GM12865 (cell line): ENCODE measurements around the gene SLC49A4.

Experiments used
- DNase-seq: peaks from one replicate; pipeline ENCODE4 v3.0.0; 2010; ENCODE audit warnings: low read depth
- H3K4me3 ChIP-seq: 2 replicates; pipeline ENCODE4 v1.5.1; 2011; ENCODE audit warnings: mild to moderate bottlenecking, low read depth, low read length, control low read depth
- TF ChIP-seq, protein P1 (sequence below): IDR thresholded peaks from 2 replicates; pipeline ENCODE4 v1.5.1; 2011; ENCODE audit warnings: low read length, control low read depth, low read depth, inconsistent platforms; ENCODE audit not compliant: insufficient read depth; ENCODE audit errors: missing control alignments

Gene SLC49A4

DNA sequence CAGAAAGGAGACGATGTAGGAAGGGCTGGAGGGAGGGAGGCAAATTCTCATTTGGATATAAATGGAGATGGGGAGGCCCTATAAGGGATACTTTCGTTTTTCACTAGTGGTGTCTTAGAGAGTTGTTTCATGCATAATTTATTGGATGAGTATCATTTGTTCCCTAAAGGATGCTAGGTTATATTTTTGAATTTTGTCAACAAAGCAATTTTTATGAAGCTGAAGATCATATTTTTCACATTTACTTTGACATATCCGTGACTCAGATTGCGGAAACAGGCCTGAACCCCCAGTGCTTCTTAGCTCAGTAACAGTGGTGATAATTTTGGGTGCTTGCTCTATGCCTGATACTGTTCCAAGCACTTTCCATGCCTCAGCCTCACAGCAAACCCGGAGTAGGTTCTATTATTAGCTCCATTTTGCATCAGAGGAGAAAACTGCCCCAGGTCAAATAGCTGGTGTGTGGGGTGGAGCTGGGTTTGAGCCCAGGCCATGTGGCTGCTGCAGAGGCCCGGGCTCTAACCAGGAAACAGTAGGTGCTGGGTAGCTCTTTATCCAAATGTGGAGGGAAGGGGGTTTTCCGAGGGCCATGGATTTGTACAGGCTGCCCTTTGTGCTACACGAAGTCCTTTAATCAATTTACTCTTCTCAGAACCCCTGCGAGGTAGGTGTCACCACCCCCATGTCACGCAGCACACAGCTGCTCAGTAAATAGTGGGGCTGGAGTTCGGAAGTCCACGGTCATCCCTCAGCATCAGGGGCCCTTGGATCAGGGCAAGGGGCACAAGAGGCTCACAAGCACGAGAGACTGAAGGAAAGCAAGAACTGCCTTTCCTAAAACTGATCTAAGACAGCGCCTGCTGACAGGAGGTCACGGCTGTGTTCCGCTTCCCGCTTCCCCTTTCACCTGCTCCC, 99.1 kb downstream of the SLC49A4 start:
- DNase-seq = no peak
- no peak overlapping the region for H3K4me3 ChIP-seq
- TF ChIP-seq, protein P1, sequence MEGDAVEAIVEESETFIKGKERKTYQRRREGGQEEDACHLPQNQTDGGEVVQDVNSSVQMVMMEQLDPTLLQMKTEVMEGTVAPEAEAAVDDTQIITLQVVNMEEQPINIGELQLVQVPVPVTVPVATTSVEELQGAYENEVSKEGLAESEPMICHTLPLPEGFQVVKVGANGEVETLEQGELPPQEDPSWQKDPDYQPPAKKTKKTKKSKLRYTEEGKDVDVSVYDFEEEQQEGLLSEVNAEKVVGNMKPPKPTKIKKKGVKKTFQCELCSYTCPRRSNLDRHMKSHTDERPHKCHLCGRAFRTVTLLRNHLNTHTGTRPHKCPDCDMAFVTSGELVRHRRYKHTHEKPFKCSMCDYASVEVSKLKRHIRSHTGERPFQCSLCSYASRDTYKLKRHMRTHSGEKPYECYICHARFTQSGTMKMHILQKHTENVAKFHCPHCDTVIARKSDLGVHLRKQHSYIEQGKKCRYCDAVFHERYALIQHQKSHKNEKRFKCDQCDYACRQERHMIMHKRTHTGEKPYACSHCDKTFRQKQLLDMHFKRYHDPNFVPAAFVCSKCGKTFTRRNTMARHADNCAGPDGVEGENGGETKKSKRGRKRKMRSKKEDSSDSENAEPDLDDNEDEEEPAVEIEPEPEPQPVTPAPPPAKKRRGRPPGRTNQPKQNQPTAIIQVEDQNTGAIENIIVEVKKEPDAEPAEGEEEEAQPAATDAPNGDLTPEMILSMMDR = no peak

DNA sequence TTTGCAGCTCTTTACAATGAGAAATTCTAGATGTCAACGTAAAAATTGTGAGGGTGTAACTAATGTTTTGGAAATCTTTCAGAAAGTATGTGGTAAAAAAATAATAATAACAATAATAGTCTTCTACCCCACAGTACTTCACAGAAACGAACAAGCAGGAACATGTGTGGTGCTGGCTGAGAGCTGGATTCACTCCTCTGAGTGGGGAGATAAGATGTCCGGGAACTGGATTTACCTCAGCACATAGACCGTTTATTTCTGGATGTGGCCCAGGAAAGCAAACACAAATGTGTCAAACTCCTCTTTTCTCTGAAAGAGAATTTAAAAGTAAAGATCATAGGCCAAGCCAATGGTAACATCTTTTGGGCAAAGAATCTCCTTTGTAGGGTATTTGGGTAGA, 103.4 kb downstream of the SLC49A4 start:
- DNase-seq = no peak
- TF ChIP-seq, protein P1 = no peak
- H3K4me3 ChIP-seq = no peak overlapping the region

DNA sequence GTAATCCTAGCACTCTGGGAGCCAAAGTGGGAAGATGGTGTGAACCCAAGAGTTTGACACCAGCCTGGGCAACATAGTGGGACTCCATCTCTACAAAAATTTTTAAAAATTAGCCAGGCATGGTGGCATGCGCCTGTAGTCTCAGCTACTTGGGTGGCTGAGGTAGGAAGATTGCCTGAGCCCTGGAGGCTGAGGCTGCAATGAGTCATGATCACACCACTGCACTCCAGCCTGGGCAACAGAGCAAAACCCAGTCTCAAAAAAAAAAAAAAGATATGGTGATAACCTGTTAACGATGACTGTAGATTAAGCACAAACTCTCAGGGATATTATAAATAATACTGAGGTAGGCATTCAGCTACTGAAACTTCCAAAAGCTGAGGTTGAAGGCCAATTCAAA, 107.5 kb downstream of the SLC49A4 start:
- H3K4me3 ChIP-seq = no peak overlapping the region
- TF ChIP-seq, protein P1 = no peak
- no peak for DNase-seq

DNA sequence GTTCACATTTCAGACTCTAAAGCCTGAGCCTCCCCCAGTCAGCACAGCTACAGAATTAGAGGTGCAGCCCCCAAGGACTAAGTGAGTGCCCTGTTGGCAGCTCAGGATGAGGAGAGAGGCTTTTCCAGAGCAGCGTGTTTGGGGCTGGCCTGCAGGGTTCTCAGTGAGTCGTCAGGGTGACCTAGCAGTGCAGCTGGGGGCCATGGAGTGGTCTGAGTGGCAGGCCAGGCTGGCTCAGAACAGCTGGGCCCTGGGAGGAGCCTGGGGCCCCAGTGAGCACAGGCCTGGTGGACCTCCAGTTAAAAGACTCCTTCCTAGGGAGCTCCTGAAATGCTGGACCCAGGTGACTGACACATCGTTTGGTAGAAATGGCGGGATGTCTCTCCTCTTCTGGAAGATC, 108.3 kb downstream of the SLC49A4 start:
- TF ChIP-seq, protein P1 = no peak
- no peak overlapping the region for H3K4me3 ChIP-seq
- DNase-seq = no peak

DNA sequence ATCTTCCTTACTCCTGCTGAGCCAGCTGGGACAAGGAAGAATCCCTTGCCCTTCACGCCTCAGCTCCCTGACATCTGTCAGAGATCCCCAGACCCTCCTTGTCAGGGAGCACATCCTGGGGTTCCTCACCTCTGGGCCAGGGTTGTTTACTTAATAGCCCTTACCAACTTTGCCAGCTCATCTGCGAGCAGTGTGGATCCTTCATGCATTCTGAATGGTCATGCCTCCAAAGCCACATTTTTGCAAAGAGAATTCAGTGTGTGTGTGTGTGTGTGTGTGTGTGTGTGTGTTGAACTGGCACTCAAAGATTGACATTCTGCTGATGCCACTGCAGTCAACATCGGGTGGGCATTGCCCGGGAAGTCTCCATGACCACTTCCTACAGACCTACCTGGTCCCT, 112.6 kb downstream of the SLC49A4 start:
- no peak overlapping the region for H3K4me3 ChIP-seq
- TF ChIP-seq, protein P1 = no peak

DNA sequence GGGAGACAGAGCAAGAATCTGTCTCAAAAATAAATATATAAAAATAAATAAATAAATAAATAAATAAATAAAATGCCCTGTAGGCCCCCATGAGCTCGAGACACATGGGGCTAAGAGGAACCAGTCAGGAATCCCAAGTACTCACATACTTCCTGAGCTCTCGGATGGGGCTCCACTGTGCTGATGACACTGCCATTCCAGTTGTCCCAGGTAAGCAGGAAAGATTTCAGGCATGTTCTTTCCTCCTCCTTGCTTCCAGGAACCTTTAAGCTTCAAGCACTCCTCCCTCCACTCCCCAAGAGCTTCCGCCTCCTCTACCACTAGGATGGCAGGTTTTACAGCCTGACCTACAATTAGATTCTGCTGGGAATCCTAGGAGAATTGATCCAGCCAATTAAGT, 113.4 kb downstream of the SLC49A4 start:
- DNase-seq = no peak
- TF ChIP-seq, protein P1 = no peak
- no peak overlapping the region for H3K4me3 ChIP-seq

More for the DNA sequence above, 112.6 kb downstream of the SLC49A4 start:
- no peak for DNase-seq
